Body of pancreas (tissue), 4 donors: ENCODE results near the gene IDUA. TPM values are rescaled to one million over a fixed set of nuclear protein-coding genes. Genes with fewer than 3 reads are reported as not detected.

Source experiments
- ATAC-seq: fragments of 150-250 bp; one replicate; pipeline ENCODE4 v1.9.1; 2016
- DNase-seq, 4 donors: peaks; one replicate each; pipeline ENCODE4 v3.0.0-alpha.2; 2019
- H3K27ac ChIP-seq, 4 donors: fragments of 200-600 bp; sonication (generic); 1 replicate in 3 of 4; 2 replicates in 1 of 4; pipeline versions ENCODE4 v1.5.1 to v1.6.1; 2016 to 2019; ENCODE audit warnings: mild to moderate bottlenecking in 1 of 4, mixed read lengths in 1 of 4, moderate library complexity in 1 of 4
- H3K27me3 ChIP-seq, 2 donors: fragments of 200-600 bp; sonication (generic); one replicate each; pipeline ENCODE4 v1.6.0; 2016; ENCODE audit warnings: mild to moderate bottlenecking in 1 of 2
- H3K36me3 ChIP-seq, 2 donors: fragments of 200-600 bp; sonication (generic); replicated peaks in 1 of 2; 2 replicates each; pipeline ENCODE4 v1.5.1; 2016; ENCODE audit warnings: low read depth in 2 of 2; ENCODE audit not compliant: insufficient read depth in 1 of 2
- H3K4me1 ChIP-seq: fragments of 200-600 bp; sonication (generic); one replicate; pipeline ENCODE4 v1.6.0; 2016
- H3K4me3 ChIP-seq, 2 donors: fragments of 200-600 bp; sonication (generic); 1 replicate in 1 of 2; 2 replicates in 1 of 2; pipeline ENCODE4 v1.5.1; 2016 to 2019
- H3K9me3 ChIP-seq, 3 donors: fragments of 200-600 bp; sonication (generic); 1 replicate in 2 of 3; 2 replicates in 1 of 3; pipeline ENCODE4 v1.5.1; 2016
- POLR2A ChIP-seq, 3 donors: fragments of 450-650 bp; IDR thresholded peaks; one replicate each; pipeline ENCODE4 v1.6.1; 2016; ENCODE audit warnings: antibody characterized with exemption in 3 of 3, mild to moderate bottlenecking in 2 of 3
- WGBS, 2 donors: methylation state at CpG; one replicate each; pipeline ENCODE4 v1.1.5; 2017; 5-methylcytosine and 5-hydroxymethylcytosine counted together
- intact Hi-C: fragments of 100-400 bp; cut with DNase I; formaldehyde crosslinking; loops from one replicate; pipeline ENCODE4 v1.15.1; 2023
- total RNA-seq, 2 donors: library from RNA; depleted of rRNA; stranded (reverse); fragments of >200 nt; gene quantifications; one replicate each; pipeline ENCODE4 v1.1.0, GENCODE V29; 2016
- TF ChIP-seq, protein P1 (sequence below), 7 experiments: fragments of 450-650 bp in 4 of 7; fragments of 200-600 bp in 3 of 7; sonication (generic) in 3 of 7; IDR thresholded peaks; one replicate each; pipeline ENCODE4 v1.5.1; 2016 to 2019; ENCODE audit warnings: antibody characterized with exemption in 7 of 7

The IDUA gene
- total RNA-seq, 2 donors from 2014 or later, result 30.0 to 37.6 TPM

DNA sequence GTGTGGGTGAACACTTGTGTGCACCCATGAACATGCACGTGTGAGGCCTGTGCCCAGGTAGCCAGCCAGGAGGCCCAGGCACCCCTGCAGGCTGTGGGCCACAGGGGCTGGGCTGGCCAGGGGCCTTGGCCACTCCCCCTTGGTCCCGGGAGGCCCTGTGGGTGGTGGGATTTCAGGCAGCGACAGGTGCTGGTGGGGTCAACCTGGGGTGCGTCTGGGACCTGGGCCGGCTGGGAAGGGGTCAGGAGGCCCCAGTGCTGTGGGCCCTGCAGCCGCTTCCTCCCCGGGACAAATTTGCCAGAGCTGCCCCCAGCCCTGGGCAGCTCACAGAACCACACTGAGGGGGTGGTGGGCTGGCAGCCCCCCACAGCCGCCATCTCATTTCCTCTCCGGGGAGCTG, 32.5 kb downstream of the IDUA start:
- TF ChIP-seq, protein P1, sequence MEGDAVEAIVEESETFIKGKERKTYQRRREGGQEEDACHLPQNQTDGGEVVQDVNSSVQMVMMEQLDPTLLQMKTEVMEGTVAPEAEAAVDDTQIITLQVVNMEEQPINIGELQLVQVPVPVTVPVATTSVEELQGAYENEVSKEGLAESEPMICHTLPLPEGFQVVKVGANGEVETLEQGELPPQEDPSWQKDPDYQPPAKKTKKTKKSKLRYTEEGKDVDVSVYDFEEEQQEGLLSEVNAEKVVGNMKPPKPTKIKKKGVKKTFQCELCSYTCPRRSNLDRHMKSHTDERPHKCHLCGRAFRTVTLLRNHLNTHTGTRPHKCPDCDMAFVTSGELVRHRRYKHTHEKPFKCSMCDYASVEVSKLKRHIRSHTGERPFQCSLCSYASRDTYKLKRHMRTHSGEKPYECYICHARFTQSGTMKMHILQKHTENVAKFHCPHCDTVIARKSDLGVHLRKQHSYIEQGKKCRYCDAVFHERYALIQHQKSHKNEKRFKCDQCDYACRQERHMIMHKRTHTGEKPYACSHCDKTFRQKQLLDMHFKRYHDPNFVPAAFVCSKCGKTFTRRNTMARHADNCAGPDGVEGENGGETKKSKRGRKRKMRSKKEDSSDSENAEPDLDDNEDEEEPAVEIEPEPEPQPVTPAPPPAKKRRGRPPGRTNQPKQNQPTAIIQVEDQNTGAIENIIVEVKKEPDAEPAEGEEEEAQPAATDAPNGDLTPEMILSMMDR (IDR thresholded peaks at IDR 0.05), result no peak
- no peak for TF ChIP-seq POLR2A (IDR thresholded peaks at IDR 0.05)
- no peak for DNase-seq
- intact Hi-C loops, result no loop called here

DNA sequence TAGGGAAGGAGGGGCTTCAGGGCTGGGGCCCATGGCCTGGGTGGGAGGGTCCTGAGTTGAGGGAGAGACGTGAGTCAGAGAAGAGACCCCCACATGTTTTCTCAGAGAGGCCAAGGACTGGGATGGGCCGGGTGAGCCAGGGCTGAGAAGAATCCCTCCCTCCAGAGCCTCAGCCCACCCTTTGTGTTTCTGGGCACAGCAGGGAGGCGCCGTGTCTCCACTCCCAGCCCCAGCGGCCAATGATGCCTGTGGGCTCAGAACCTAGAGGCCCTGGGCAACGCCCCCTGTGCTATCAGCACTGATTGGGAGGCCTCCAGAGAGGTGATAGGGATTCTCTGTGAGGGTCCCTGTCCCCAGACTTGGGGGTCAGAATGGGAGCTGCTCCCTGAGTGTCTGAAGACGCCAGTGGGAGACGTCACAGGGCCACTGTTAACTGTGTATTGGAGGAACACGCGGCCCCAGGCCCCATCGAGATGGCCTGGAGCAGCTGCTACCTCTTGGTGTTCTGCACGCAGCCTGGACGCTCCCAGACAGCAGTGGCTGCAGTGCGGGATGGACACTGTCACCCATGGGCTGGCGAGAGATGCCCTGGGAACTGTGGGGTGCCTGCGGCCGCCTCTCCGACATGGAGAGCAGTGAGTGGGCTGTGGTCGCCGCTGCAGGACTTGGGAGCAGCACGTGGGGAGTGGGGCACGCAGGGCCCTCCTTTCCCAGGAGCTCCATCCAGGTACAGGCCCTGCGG, 33.1 kb downstream of the IDUA start:
- DNase-seq, result no peak
- Histone ChIP-seq H3K9me3 (no peaks in the 10 kb centered on the region), H3K27me3 (no peaks in the 10 kb centered on the region), H3K4me3 (no peak overlapping the region), H3K4me1 (peaks cover 10% of the 10 kb centered on the region), H3K36me3 (peaks cover 2 to 5% of the 10 kb centered on the region in 2 donors), H3K27ac (no peak overlapping the region)
- 86 to 92% methylated on average over 12 to 23 of the region's 23 CpGs for WGBS, 2 donors
- ATAC-seq, result no peak
- TF ChIP-seq POLR2A (IDR thresholded peaks at IDR 0.05), result no peak
- TF ChIP-seq, protein P1 (IDR thresholded peaks at IDR 0.05), result no peak
- intact Hi-C loops, result no loop called here

More for the DNA sequence above, 32.5 kb downstream of the IDUA start:
- Histone ChIP-seq H3K36me3 (peaks cover under 1 to 1% of the 10 kb centered on the region in 2 donors), H3K4me1 (peaks cover 10% of the 10 kb centered on the region), H3K9me3 (no peaks in the 10 kb centered on the region), H3K27ac (no peak overlapping the region), H3K27me3 (no peaks in the 10 kb centered on the region), H3K4me3 (no peak overlapping the region)
- ATAC-seq, result no peak
- WGBS, 2 donors, result 65 to 100% methylated on average over 2 to 8 of the region's 9 CpGs

DNA sequence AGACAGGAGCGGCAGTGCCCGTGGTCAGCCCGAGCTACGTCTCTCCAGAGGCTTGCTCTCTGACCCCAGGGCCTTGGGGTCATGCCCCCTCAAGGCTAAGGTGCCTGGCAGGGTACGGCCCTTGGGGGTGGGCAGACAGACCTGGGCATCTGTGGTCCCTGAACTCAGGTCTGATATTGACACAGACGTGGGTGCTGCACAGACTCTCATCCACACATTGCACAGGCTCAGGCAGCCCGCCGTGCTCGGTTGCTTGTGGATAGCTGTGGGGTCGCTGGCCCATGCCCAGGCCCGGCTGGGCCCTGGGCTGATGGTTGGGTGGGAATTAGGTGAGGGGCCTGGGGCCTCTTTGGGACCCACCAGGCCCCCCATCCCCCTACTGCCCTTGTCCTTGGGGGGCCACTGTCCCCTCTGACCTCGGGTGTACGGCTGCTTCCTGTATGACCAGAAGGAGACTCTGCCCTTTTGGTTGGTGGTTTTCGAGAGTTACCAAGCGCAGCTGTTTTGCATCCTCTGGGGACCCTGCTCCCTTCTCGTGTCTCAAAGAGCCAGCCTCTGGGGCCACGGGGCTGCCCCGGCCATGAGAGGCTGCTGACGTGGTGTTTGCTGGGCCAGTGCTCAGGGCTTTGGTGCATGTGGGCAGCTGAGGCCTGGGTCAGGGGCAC, 34.7 kb downstream of the IDUA start:
- Histone ChIP-seq H3K27ac (no peak overlapping the region), H3K4me3 (no peak overlapping the region), H3K36me3 (peaks cover 4 to 5% of the 10 kb centered on the region in 2 donors), H3K4me1 (peaks cover 9% of the 10 kb centered on the region), H3K27me3 (no peaks in the 10 kb centered on the region), H3K9me3 (no peaks in the 10 kb centered on the region)
- TF ChIP-seq, protein P1 (IDR thresholded peaks at IDR 0.05), result no peak
- TF ChIP-seq POLR2A (IDR thresholded peaks at IDR 0.05), result no peak
- WGBS, 2 donors, result 91% methylated on average over 19 of the region's 19 CpGs; no CpG with 5 or more reads in 1 of the 2 donors
- intact Hi-C loops, result no loop called here
- ATAC-seq, result no peak
- DNase-seq, result no peak

DNA sequence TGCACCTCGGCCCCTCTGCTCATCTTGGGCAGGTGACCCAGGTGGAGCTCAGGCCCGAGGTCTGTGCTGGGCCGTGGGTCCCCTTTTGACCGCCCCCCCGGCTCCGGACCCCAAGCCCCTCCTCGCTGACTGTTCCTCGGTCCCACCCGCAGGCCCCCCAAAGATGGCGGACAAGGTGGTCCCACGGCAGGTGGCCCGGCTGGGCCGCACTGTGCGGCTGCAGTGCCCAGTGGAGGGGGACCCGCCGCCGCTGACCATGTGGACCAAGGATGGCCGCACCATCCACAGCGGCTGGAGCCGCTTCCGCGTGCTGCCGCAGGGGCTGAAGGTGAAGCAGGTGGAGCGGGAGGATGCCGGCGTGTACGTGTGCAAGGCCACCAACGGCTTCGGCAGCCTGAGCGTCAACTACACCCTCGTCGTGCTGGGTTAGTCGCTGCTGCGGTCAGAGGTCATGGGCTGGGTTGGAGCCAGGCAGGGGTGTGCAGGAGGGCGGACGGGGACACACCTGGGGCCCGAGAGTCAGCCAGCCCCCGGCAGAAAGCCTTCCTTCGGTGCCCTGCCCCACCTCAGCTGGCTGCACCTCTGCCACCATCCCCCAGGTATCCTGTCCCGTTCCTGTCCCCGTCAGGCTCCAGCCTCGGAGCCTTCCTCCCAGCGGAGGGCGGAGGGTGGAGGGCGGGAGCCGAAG, 35.4 kb downstream of the IDUA start:
- DNase-seq, result no peak
- no peaks in the 10 kb centered on the region for H3K27me3 ChIP-seq
- H3K4me1 ChIP-seq, result peaks cover 12% of the 10 kb centered on the region
- intact Hi-C loops, result no loop called here
- WGBS, 2 donors, result 80 to 91% methylated on average over 1 to 33 of the region's 46 CpGs
- ATAC-seq, result no peak
- H3K36me3 ChIP-seq, result peaks cover 4 to 5% of the 10 kb centered on the region in 2 donors
- no peaks in the 10 kb centered on the region for H3K9me3 ChIP-seq
- H3K4me3 ChIP-seq, result no peak overlapping the region
- H3K27ac ChIP-seq, result no peak overlapping the region
- TF ChIP-seq, protein P1 (IDR thresholded peaks at IDR 0.05), result no peak
- no peak for TF ChIP-seq POLR2A (IDR thresholded peaks at IDR 0.05)
